GM12878 (cell line): Measurements from ENCODE around the gene BRF1.

Experiments used
- CTCF ChIP-seq, 3 experiments: IDR thresholded peaks in 2 of 3; conservative IDR thresholded peaks in 1 of 3; 2 replicates each; pipeline ENCODE4 v1.5.1; 2011; ENCODE audit warnings: low read depth in 3 of 3, low read length in 3 of 3, mild to moderate bottlenecking in 3 of 3, control low read depth in 2 of 3, moderate library complexity in 2 of 3, inconsistent platforms in 1 of 3, mixed read lengths in 1 of 3; ENCODE audit not compliant: control insufficient read depth in 2 of 3, insufficient read depth in 1 of 3; ENCODE audit errors: extremely low read depth in 1 of 3
- POLR2A ChIP-seq: IDR thresholded peaks from 2 replicates; pipeline ENCODE4 v1.6.1; 2011; ENCODE audit warnings: low read depth, mild to moderate bottlenecking, low read length
- ZNF274 ChIP-seq: IDR thresholded peaks from one replicate; pipeline ENCODE4 v1.8.0; 2011; ENCODE audit not compliant: insufficient read length, insufficient read depth
- TF ChIP-seq, protein P1 (sequence below): IDR thresholded peaks from 2 replicates; pipeline ENCODE4 v1.6.1; 2012; ENCODE audit warnings: mild to moderate bottlenecking, low read depth, low read length

DNA sequence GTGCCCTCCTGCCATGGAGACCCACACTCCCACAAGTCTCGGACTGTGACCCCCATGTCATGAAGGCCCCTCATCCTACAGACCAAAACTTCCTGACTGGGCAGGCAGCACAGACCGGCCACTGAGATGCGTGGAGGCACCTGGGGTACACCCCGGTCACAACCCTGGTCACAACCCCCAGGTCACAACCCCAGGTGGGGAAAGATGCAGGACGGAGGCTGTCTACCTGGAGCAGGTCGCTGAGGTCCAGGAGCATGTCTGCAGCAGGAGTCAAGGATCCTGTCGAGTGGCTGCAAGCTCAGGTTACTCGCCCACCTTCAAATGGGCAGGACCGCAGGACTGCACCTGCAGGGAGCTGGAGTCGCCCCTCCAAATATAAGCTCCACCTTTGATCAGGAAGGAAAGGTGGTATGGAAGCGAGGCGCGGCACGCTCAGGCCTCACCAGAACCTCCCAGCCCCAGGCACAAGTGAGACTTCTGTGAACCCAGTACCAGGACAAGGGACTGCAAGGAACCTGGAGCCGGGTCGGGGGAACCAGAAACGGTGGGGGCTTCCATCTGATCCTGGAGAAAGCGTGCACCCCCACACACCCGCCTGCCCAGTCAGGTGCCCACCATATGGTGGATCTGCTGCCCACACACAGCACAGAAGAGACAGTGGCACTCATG lies 44.4 kb downstream of the BRF1 start:
- no peak for TF ChIP-seq CTCF (IDR thresholded peaks at IDR 0.05 in 2 of 3, conservative IDR thresholded peaks at IDR 0.05 in 1 of 3; ENCODE audit: control insufficient read depth in 2 of 3, extremely low read depth in 1 of 3, insufficient read depth in 1 of 3, low read depth in 3 of 3, low read length in 3 of 3)
- TF ChIP-seq ZNF274, result no peak
- no peak for TF ChIP-seq POLR2A
- TF ChIP-seq, protein P1, sequence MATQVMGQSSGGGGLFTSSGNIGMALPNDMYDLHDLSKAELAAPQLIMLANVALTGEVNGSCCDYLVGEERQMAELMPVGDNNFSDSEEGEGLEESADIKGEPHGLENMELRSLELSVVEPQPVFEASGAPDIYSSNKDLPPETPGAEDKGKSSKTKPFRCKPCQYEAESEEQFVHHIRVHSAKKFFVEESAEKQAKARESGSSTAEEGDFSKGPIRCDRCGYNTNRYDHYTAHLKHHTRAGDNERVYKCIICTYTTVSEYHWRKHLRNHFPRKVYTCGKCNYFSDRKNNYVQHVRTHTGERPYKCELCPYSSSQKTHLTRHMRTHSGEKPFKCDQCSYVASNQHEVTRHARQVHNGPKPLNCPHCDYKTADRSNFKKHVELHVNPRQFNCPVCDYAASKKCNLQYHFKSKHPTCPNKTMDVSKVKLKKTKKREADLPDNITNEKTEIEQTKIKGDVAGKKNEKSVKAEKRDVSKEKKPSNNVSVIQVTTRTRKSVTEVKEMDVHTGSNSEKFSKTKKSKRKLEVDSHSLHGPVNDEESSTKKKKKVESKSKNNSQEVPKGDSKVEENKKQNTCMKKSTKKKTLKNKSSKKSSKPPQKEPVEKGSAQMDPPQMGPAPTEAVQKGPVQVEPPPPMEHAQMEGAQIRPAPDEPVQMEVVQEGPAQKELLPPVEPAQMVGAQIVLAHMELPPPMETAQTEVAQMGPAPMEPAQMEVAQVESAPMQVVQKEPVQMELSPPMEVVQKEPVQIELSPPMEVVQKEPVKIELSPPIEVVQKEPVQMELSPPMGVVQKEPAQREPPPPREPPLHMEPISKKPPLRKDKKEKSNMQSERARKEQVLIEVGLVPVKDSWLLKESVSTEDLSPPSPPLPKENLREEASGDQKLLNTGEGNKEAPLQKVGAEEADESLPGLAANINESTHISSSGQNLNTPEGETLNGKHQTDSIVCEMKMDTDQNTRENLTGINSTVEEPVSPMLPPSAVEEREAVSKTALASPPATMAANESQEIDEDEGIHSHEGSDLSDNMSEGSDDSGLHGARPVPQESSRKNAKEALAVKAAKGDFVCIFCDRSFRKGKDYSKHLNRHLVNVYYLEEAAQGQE, result no peak
